Left ventricle myocardium superior (tissue), 1 donor: Measurements from ENCODE around the gene SH3BP1. TPM values are rescaled to one million over a fixed set of nuclear protein-coding genes. Genes with fewer than 3 reads are reported as not detected.
A peak's percentile ranks its signal among the peaks of the same experiment; 100 is the strongest.
"Not testable (repeated sequence)": the region's sequence is repeated elsewhere in the genome, so short reads cannot be mapped to it uniquely, and the experiment has no call there.

ENCODE experiments used
- ATAC-seq: fragments of 200-7000 bp; cut with Tn5 transposase; one replicate; pipeline ENCODE4 v1.9.1; 2020; ENCODE audit warnings: mild to moderate bottlenecking, moderate library complexity
- DNase-seq: peaks from one replicate; pipeline ENCODE4 v3.0.0-alpha.2; 2020
- intact Hi-C: fragments of 100-400 bp; cut with micrococcal nuclease; formaldehyde crosslinking; loops from one replicate; pipeline ENCODE4 v1.11.0; 2022
- total RNA-seq: library from RNA; stranded (reverse); fragmentation: NEBNext Ultra II Directional; extraction: Animal tissue kit (Norgen Biotek cat#: 25700); gene quantifications from one replicate; pipeline ENCODE4 v1.2.1, GENCODE V29; 2021
- donor health status: DM: no; HTN: yes; CAD: no; lungs with severe emphysema.

The SH3BP1 gene
- total RNA-seq, 1 donor from 2014 or later, result 2.7 TPM

DNA sequence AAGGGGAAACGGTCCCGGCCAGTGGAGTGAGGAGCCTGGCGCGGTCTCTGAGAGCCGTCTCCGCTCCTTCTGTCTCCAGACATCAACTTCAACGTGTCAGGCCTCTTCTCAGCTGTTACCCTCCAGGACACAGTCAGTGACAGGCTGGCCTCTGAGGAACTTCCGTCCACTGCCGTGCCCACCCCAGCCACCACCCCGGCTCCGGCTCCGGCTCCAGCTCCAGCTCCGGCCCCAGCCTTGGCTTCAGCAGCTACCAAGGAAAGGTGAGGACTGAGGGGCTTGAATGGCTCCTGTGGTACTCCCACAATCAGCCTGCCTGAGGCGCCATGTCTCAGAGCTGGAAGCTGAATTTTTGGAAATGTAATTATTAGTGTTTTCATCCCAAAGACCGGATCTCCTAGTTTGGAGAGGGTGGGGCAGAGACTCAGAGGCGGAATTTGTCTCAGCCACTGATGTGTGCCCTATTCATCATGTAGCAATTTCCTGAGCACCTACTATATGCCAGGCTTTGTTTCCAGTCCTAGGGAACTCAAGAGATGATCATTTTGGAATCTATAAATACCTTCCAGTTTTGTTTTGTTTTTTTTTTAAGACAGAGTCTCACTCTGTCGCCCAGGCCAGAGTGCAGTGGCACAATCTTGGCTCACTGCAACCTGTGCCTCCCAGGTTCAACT lies 11.1 kb downstream of the SH3BP1 start:
- DNase-seq (no peak), ATAC-seq (no peak)
- intact Hi-C loops, result no loop called here

DNA sequence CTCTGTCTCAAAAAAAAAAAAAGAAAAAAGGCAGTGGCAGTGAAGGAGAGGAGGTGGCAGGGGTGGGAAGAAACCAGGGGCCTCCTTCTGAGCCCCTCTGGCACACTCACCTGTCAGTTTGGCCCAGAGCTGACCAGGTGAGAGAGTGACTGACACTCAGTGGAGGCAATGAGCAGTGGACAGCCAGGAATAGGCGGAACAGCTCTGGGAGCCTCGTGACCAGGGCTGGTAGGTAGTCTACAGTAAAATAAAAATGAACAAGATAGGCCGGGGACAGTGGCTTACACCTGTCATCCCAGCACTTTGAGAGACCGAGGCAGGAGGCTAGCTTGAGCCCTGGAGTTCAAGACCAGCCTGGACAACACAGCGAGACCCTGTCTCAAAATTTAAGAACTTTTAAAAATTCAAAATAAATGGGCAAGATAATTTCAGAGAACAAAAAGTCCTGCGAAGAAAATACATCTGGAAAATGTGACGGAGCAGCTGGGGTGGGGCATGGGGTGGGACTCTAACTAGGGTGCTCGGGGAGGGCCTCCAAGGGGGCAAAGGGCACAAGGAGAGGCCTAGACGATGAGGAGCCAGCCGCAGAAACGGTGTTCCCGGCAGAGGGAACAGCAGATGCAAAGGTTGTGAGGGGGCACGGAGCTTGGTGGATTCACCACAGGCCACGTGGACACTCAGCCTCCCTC lies 15.2 kb downstream of the SH3BP1 start:
- intact Hi-C loops, result no loop called here
- ATAC-seq, result no peak
- DNase-seq, result no peak

- DNase-seq (no peak), ATAC-seq (no peak)
- intact Hi-C loops, result no loop called here
These were observed 15.7 kb downstream of the SH3BP1 start for GRCh38 chr22:37655252-37655563.

- ATAC-seq, intact Hi-C loops, DNase-seq: not testable (repeated sequence)
These were observed 17.1 kb downstream of the SH3BP1 start for GRCh38 chr22:37656583-37656982.

DNA sequence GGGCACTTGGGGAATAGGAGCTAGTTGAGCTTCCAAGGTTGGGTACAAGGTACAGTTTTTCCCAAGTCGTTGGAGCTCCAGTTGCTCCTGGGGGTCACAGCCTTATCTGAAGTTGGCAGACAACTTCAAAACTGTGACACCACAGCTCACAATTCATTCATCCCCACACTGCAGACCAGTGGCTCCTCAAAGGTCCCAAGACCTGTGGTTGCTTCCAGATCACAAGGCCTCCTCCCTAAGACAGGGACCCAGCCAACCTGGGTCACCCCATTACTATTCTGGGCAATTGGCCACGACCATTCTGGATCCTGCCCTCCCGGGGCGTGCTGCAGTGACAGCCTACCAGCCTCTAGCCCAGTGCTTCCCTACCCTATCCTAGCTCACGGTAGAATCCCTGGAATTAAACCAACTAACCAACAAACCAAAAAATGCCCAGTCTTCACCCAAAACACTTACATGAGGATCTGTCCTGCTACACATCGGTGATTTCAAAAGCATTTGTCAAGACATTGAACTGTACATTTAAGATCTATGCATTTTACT lies 18.2 kb downstream of the SH3BP1 start:
- ATAC-seq, result no peak
- no peak for DNase-seq
- intact Hi-C loops, result no loop called here

- ATAC-seq (peak; percentile 96), DNase-seq (peak; percentile 99)
- intact Hi-C loops, result no loop called here
These were observed 18.9 kb downstream of the SH3BP1 start, which contains the start of gene PDXP for GRCh38 chr22:37658133-37659065. PDXP (plus strand) TSS chr22:37658723; CDS start chr22:37658783, 60 bp downstream.

DNA sequence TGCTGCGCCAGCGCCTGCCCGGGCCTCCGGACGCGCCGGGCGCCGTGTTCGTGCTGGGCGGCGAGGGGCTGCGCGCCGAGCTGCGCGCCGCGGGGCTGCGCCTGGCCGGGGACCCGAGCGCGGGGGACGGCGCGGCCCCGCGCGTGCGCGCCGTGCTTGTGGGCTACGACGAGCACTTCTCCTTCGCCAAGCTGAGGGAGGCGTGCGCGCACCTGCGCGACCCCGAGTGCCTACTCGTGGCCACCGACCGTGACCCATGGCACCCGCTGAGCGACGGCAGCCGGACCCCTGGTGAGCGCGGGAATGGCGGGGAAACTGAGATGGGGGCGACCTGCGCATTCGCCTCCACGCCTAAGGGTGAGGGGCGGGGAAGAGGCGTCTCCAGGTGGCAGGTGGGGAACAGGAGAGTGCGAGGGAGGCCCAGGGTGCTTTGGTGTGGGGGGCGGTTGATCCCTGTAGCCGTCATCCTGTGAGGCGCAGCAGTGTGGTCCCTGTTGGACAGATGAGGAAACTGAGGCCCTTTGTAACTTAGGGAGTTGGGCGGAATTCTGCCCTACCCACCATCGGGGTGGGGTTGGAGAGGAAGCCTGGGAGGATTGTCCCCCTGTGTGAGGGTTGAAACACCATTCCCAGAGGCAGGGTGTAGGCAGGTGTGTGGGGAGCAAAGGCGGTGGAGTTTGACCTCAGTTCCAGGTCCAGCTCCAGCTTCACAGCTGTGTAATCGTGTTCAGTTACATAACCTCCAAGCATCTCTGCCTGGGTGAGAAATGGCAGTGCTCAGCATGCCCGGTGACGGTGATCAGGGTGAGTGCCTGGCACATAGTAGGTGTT lies 19.8 kb downstream of the SH3BP1 start:
- peak; percentile 55 for DNase-seq
- intact Hi-C loops, result no loop called here
- no peak for ATAC-seq

DNA sequence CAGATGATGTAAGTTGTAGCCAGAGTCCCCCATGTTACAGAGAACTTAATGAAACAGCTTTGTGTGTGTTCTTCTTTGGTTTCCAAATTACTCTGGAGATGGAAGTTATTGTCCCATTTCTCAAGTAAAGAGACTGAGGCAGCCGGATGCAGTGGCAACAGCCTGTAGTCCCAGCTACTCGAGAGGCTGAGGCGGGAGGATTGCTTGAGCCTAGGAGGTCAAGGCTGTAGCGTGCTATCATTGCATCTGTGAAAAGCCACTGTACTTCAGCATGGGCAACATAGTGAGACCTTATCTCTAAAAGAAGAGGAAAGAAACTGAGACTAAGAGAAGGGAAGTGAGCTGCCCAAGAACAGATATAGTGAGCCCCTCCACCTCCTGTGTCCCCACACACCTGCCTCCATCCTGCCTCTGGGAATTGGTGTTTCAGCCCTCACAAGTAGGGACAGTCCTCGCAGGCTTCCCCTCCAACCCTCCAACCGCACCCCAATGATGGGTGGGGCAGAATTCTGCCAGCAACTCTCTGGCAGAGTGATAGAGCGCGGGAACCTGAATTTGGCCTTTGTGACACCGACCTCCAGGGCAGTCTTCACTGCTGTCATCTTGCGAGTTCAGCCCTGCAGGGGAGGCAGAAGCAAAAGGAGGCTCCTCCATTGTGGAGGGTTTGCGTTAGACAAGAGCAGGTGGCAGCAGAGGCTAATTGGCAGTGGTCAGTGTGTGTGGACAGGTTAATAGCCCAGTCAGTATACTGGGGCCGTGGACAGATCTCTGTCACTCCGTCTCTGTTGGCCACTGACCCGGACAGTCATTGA lies 20.6 kb downstream of the SH3BP1 start:
- intact Hi-C loops, result no loop called here
- DNase-seq, result no peak
- no peak for ATAC-seq

GRCh38 chr22:37660709-37661045 lies 21.2 kb downstream of the SH3BP1 start:
- ATAC-seq (no peak), DNase-seq (no peak)
- intact Hi-C loops, result no loop called here

DNA sequence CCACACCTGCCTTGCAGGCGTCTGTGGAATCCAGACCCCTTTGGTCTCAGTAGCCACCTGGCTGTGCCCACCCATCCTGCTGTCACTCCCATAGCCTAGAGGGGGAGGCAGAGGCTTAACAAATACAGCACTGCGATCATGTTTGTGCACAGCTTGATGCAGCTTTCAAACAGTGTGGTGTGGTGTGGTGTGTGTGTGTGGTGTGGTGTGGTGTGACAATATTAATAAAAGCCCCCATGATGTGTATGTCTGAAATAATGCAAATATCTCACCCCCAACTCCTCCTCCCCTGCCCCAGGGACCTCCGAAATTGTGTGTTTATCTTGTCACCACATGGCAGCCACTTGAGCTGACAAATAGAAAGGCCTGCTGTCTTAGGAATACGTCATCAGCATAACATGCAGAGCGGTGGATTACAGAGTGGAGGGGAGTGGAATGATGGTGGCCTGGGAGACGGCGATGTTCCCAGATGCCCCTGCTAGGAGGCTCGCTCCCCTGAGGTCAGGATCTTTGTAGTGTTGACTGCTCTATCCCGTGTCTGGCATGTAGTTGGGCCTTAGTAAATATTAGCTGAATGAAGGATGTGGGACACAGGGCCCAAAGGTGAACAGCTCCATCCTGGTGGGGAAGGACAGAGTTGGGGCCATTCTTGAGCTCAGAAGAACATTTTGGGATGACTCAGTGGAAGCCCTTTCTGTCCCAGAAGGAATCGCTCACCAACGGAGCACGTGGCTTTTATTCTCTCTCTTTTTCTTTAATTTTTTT lies 21.9 kb downstream of the SH3BP1 start:
- peak; percentile 44 for ATAC-seq
- no peak for DNase-seq
- intact Hi-C loops, result no loop called here

GRCh38 chr22:37662039-37662438 lies 22.6 kb downstream of the SH3BP1 start:
- intact Hi-C loops, result no loop called here
- no peak for DNase-seq

DNA sequence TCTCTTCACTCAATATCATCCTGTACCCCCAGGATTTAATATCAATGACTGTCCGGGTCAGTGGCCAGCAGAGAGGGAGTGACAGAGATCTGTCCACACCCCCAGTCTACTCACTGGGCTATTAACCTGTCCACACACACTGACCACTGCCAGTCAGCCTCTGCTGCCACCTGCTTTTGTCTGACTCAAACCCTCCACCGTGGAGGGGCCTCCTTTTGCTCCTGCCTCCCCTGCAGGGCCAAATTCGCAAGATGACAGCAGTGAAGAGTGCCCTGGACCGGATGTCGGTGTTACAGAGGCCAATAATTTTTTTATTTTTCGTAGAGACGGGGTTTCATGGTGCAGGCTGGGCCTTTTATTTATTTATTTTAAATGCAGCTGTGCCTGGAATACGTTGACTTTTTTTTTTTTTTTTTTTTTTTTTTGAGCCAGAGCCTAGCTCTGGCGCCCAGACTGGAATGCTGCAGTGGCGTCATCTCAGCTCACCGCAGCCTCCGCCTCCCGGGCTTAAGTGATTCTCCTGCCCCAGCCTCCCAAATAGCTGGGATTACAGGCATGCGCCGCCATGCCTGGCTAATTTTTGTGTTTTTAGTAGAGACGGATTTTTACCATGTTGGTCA lies 24.2 kb downstream of the SH3BP1 start:
- intact Hi-C loops, result no loop called here
- ATAC-seq (no peak), DNase-seq (no peak)

More at GRCh38 chr22:37662039-37662438, 22.6 kb downstream of the SH3BP1 start:
- no peak for ATAC-seq

GRCh38 chr22:37664249-37665101 lies 25.0 kb downstream of the SH3BP1 start:
- intact Hi-C loops, result no loop called here
- no peak for ATAC-seq
- no peak for DNase-seq

DNA sequence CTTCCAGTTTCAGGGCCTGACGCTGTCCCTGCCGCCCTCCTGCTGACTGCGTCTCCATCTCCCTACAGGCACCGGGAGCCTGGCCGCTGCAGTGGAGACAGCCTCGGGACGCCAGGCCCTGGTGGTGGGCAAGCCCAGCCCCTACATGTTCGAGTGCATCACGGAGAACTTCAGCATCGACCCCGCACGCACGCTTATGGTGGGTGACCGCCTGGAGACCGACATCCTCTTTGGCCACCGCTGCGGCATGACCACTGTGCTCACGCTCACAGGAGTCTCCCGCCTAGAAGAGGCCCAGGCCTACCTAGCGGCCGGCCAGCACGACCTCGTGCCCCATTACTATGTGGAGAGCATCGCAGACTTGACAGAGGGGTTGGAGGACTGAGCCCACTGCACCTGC lies 26.0 kb downstream of the SH3BP1 start:
- intact Hi-C loops, result no loop called here
- no peak for DNase-seq

DNA sequence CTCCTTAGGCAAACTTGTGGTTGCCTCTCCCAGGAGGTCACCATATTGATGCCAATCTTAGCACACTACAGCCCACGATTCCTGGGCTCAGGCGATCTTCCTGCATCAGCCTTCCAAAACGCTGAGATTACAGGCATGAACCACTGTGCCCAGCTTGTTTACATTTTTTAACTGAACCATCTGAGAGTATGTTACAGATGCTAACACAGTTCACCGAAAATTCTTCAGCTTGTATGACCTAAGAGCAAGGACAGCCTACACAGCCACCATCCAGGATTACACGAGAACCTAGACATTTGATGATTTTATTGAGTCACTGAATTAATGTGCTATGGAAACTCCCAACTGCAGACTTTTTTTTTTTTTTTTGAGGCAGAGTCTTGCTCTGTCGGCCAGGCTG lies 30.1 kb downstream of the SH3BP1 start:
- DNase-seq (no peak), ATAC-seq (no peak)
- intact Hi-C loops, result no loop called here

More for the DNA sequence above, 26.0 kb downstream of the SH3BP1 start:
- ATAC-seq, result no peak
